ENCODE measurements around the gene MICB. TPM values are rescaled to one million over a fixed set of nuclear protein-coding genes. Genes with fewer than 3 reads are reported as not detected.
"Not testable (repeated sequence)": the region's sequence is repeated elsewhere in the genome, so short reads cannot be mapped to it uniquely, and the experiment has no call there.

The MICB gene
- total RNA-seq, result 1.1 TPM
- long read RNA-seq, partial matches to known transcripts, result 0 of 3 reads
- long read RNA-seq, other reads (novel, unspliced or antisense), result 1 of 3 reads

DNA sequence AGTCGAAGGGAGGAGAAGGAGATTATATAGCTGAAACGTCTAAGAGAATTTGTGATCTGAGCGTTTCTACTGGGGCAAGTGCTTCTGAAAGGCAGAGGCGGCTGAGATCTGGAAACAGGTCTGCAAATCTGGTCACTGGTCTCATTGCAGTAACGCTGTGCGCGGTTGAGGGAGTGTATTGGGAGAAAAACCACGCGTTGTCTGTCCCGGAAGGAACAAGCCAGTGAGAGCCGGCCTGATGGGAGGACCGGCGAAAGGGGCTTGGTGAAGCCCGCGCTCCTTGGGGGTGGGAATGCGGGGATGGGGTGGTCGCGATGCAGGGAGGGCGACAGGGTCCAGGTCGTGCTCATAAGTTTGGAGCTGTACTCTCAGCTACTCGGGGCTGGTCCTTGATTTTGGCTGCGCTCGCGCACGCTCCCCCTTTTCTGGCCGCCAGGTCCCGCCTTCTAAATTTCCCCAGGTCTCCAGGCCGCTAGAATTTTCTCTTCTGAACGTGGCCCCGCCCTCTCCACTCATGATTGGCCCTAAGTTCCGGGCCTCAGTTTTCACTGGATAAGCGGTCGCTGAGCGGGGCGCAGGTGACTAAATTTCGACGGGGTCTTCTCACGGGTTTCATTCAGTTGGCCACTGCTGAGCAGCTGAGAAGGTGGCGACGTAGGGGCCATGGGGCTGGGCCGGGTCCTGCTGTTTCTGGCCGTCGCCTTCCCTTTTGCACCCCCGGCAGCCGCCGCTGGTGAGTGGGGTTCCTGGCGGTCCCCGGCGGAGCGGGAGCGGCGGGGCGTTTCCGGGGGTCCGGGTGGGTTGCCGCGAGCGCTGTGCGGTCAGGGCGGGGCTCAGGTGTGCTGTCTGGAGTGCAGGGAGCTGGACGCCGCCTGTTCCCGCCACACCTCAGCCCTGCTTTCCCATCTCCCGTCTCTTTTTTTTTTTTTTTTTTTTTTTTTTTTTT, at the start of gene MICB:
Gene MICB, plus strand, starts transcription at position 615 of the 946 bp plus-strand sequence. Its CDS starts 49 bp downstream, at position 664.
- TF ChIP-seq, protein P1, sequence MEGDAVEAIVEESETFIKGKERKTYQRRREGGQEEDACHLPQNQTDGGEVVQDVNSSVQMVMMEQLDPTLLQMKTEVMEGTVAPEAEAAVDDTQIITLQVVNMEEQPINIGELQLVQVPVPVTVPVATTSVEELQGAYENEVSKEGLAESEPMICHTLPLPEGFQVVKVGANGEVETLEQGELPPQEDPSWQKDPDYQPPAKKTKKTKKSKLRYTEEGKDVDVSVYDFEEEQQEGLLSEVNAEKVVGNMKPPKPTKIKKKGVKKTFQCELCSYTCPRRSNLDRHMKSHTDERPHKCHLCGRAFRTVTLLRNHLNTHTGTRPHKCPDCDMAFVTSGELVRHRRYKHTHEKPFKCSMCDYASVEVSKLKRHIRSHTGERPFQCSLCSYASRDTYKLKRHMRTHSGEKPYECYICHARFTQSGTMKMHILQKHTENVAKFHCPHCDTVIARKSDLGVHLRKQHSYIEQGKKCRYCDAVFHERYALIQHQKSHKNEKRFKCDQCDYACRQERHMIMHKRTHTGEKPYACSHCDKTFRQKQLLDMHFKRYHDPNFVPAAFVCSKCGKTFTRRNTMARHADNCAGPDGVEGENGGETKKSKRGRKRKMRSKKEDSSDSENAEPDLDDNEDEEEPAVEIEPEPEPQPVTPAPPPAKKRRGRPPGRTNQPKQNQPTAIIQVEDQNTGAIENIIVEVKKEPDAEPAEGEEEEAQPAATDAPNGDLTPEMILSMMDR (IDR thresholded peaks at IDR 0.05; ENCODE audit: borderline replicate concordance), result peak; percentile 15
- intact Hi-C loops (cut with micrococcal nuclease), result no loop called here
- peaks cover 42% of the 10 kb centered on the region for H3K27me3 ChIP-seq (ENCODE audit: low read depth)
- peak; percentile 71 for DNase-seq
- peaks cover 38% of the 10 kb centered on the region for H3K4me1 ChIP-seq
- H3K9me3 ChIP-seq (replicated peaks), result peaks cover 7% of the 10 kb centered on the region
- peak within 1 kb of the TSS; percentile 57 for H3K27ac ChIP-seq (replicated peaks)
- H3K36me3 ChIP-seq, result no peaks in the 10 kb centered on the region
- peak within 1 kb of the TSS; percentile 74 for H3K4me3 ChIP-seq

DNA sequence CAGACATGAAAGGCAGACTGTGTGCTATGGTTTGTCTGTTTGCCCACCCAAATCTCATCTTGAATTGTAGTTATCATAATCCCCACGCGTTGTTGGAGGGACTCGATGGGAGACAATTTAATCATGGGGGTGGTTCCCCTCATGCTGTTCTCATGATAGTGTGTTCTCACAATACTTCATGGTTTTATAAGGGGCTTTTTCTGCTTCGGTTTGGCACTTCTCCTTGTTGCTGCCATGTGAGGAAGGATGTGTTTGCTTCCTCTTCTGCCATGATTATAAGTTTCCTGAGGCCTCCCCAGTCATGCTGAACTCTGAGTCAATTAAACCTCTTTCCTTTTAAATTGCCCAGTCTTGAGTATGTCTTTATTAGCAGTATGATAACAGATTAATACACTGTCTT, 47.2 kb upstream of the MICB start:
- intact Hi-C loops (cut with micrococcal nuclease), result no loop called here
- DNase-seq, result no peak
- TF ChIP-seq, protein P1 (IDR thresholded peaks at IDR 0.05; ENCODE audit: borderline replicate concordance), result no peak

DNA sequence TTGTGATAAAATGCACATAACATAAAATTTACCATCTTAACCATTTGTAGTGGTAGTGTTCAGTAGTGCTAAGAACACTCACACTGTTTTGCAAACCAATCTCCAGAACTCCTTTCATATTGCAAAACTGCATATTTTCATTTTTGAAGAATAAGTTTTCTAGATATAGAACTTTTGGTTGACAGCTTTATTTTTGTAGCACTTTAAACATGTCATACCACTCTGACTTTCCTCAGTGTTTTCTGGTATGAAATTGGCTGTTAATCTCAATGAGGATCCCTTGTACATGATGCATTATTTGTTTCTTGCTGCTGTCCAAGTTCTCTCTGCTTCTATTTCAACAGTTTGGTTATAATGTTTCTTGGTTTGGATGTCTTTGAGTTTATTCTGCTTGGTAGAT, 45.1 kb upstream of the MICB start:
- H3K27me3 ChIP-seq (ENCODE audit: low read depth), result no peaks in the 10 kb centered on the region
- no peak overlapping the region for H3K27ac ChIP-seq (replicated peaks)
- H3K4me3 ChIP-seq, result no peak overlapping the region
- intact Hi-C loops (cut with micrococcal nuclease), result no loop called here
- TF ChIP-seq, protein P1 (IDR thresholded peaks at IDR 0.05; ENCODE audit: borderline replicate concordance), result no peak
- no peak for DNase-seq
- no peaks in the 10 kb centered on the region for H3K36me3 ChIP-seq
- H3K9me3 ChIP-seq (replicated peaks), result peaks cover 15% of the 10 kb centered on the region
- no peaks in the 10 kb centered on the region for H3K4me1 ChIP-seq

More for the DNA sequence above, 47.2 kb upstream of the MICB start:
- Histone ChIP-seq H3K4me1 (no peaks in the 10 kb centered on the region), H3K4me3 (no peak overlapping the region), H3K27me3 (ENCODE audit: low read depth) (no peaks in the 10 kb centered on the region), H3K27ac (replicated peaks) (no peak overlapping the region), H3K36me3 (no peaks in the 10 kb centered on the region), H3K9me3 (replicated peaks) (peaks cover 15% of the 10 kb centered on the region)

DNA sequence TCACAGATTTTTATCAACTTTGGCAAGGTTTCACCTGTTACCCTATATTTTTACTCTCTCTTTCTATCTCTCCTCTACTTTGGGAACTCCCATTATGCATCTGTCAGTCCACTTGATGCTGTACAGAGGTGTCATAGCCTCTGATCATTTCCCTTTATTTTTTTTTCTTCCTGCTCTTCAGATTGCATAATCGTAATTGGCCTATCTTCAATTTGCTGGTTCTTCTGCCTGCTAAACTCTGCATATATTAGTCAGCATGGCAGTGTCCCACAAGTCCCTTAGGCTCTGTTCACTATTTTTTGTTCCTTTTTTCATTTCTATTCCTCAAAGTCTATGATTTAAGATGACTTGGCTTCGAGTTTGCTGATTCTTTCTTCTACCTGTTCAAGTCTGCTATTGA, 44.7 kb upstream of the MICB start:
- Histone ChIP-seq H3K27me3 (ENCODE audit: low read depth) (no peaks in the 10 kb centered on the region), H3K9me3 (replicated peaks) (peaks cover 15% of the 10 kb centered on the region), H3K36me3 (no peaks in the 10 kb centered on the region), H3K27ac (replicated peaks) (no peak overlapping the region), H3K4me1 (no peaks in the 10 kb centered on the region), H3K4me3 (no peak overlapping the region)
- intact Hi-C loops (cut with micrococcal nuclease), result no loop called here
- TF ChIP-seq, protein P1 (IDR thresholded peaks at IDR 0.05; ENCODE audit: borderline replicate concordance), result no peak
- DNase-seq, result no peak

DNA sequence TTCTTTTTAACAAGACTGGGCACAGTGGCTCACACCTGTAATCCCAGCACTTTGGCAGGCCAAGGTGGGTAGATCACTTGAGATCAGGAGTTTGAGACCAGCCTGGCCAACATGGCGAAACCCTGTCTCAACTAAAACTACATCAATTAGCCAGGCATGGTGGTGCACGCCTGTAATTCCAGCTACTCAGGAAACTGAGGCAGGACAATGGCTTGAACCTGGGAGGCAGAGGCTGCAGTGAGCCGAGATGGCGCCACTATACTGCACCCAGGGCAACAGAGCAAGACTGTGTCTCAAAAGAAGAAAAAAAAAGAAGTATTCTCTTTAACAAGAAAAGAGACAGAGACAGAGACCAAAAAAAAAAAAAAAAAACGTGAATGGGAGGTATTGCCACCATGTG, 38.1 kb upstream of the MICB start:
- peaks cover 26% of the 10 kb centered on the region for H3K4me1 ChIP-seq
- DNase-seq; H3K27ac ChIP-seq (replicated peaks); H3K27me3 ChIP-seq (ENCODE audit: low read depth); H3K4me3 ChIP-seq; H3K9me3 ChIP-seq (replicated peaks); intact Hi-C loops (cut with micrococcal nuclease); H3K36me3 ChIP-seq: not testable (repeated sequence)

Data from left ventricle myocardium inferior (tissue), 1 donor.